K562 (cell line): ENCODE measurements around the gene CYYR1. TPM values are rescaled to one million over a fixed set of nuclear protein-coding genes. Genes with fewer than 3 reads are reported as not detected.

Experiments used
- ATAC-seq: fragments of 200-7000 bp; cut with Tn5 transposase; 3 replicates; pipeline ENCODE4 v1.9.1; 2020; ENCODE audit warnings: moderate library complexity
- BruUV-seq: library from RNA; stranded (reverse); fragments of 400-500 nt; replicated peaks from 2 replicates; lab custom pipeline; 2021; lab: Mats Ljungman, UMichigan
- CTCF ChIA-PET: fragments of 300-600 bp; formaldehyde crosslinking; extraction: SDS; loops from one replicate; lab custom pipeline; 2021; ENCODE audit warnings: low intra/inter-chr PET ratio; lab: Yijun Ruan, JAX
- POLR2A ChIA-PET: fragments of 300-600, 350-650 bp; sonication (Branson Sonifier 250); formaldehyde crosslinking; extraction: SDS; loops from one replicate; lab custom pipeline; 2021; ENCODE audit warnings: antibody characterized with exemption, inconsistent platforms; lab: Yijun Ruan, JAX
- DNase-seq, 4 experiments: peaks; one replicate each; pipeline versions ENCODE4 v3.0.0 to v3.0.0-alpha.2; 2011 to 2018; ENCODE audit warnings: low spot score in 3 of 4, mixed read lengths in 3 of 4; ENCODE audit errors: extremely low read depth in 1 of 4
- FAIRE-seq: peaks from 2 replicates; lab custom pipeline; 2011; peaks lifted over from hg19 to GRCh38; lab: Jason Lieb, UNC
- H2AFZ ChIP-seq: 2 replicates; pipeline ENCODE4 v1.6.0; 2011; ENCODE audit warnings: low read depth, low read length, control low read depth, inconsistent platforms
- H3K27ac ChIP-seq: fragments of 200-600 bp; 3 replicates; pipeline ENCODE4 v1.8.0; 2011; ENCODE audit warnings: low read depth, mild to moderate bottlenecking, control low read depth, inconsistent platforms, low read length, moderate library complexity, mixed read lengths; ENCODE audit errors: extremely low read depth
- H3K27me3 ChIP-seq, 2 experiments: fragments of 300-600 bp in 1 of 2; 2 replicates in 1 of 2; 3 replicates in 1 of 2; pipeline versions ENCODE4 v1.6.0 to v1.8.0; 2011; ENCODE audit warnings: inconsistent platforms in 2 of 2, low read length in 2 of 2, mild to moderate bottlenecking in 1 of 2, mixed read lengths in 1 of 2, moderate library complexity in 1 of 2; ENCODE audit not compliant: control insufficient read depth in 2 of 2, insufficient read depth in 2 of 2
- H3K36me3 ChIP-seq: fragments of 300-600 bp; 3 replicates; pipeline ENCODE4 v1.8.0; 2011; ENCODE audit warnings: mild to moderate bottlenecking, low read length, inconsistent platforms; ENCODE audit not compliant: control insufficient read depth, insufficient read depth
- H3K4me1 ChIP-seq, 2 experiments: fragments of 200-600 bp in 1 of 2; replicated peaks in 1 of 2; 2 replicates in 1 of 2; 3 replicates in 1 of 2; pipeline versions ENCODE4 v1.5.1 to v1.8.0; 2011; ENCODE audit warnings: inconsistent platforms in 2 of 2, low read length in 2 of 2, mild to moderate bottlenecking in 1 of 2, mixed read lengths in 1 of 2, moderate library complexity in 1 of 2; ENCODE audit not compliant: control insufficient read depth in 2 of 2, insufficient read depth in 2 of 2
- H3K4me2 ChIP-seq: 2 replicates; pipeline ENCODE4 v1.6.1; 2011; ENCODE audit warnings: low read length, control low read depth, inconsistent platforms, mixed read lengths; ENCODE audit not compliant: insufficient read depth
- H3K4me3 ChIP-seq: fragments of 200-600 bp; sonication (generic), shearing (Covaris generic); 2 replicates; pipeline ENCODE4 v1.5.1; 2016; ENCODE audit warnings: control low read depth, inconsistent platforms
- H3K79me2 ChIP-seq: fragments of 200-600 bp; 3 replicates; pipeline ENCODE4 v1.8.0; 2011; ENCODE audit warnings: low read length, inconsistent platforms; ENCODE audit not compliant: control insufficient read depth, insufficient read depth
- H3K9ac ChIP-seq, 2 experiments: 2 replicates each; pipeline versions ENCODE4 v1.6.0 to v1.6.1; 2011; ENCODE audit warnings: low read depth in 2 of 2, low read length in 2 of 2, control low read depth in 1 of 2, inconsistent platforms in 1 of 2, mild to moderate bottlenecking in 1 of 2, mixed read lengths in 1 of 2; ENCODE audit not compliant: insufficient read depth in 1 of 2
- H3K9me1 ChIP-seq: one replicate; pipeline ENCODE4 v1.6.0; 2011; ENCODE audit warnings: inconsistent platforms, mild to moderate bottlenecking, low read length, moderate library complexity; ENCODE audit not compliant: control insufficient read depth, insufficient read depth
- H3K9me3 ChIP-seq: replicated peaks from 2 replicates; pipeline ENCODE4 v1.5.1; 2011; ENCODE audit warnings: low read depth, low read length, inconsistent platforms; ENCODE audit not compliant: control insufficient read depth, insufficient read depth
- H4K20me1 ChIP-seq: replicated peaks from 2 replicates; pipeline ENCODE4 v1.6.1; 2011; ENCODE audit warnings: low read length, inconsistent platforms, mixed read lengths; ENCODE audit not compliant: control insufficient read depth, insufficient read depth
- CC2D1A ChIP-seq: fragments of 450-650 bp; IDR thresholded peaks from 2 replicates; pipeline ENCODE4 v1.6.1; 2017; ENCODE audit warnings: mild to moderate bottlenecking
- CSDE1 ChIP-seq, 2 experiments: fragments of 450-650 bp; IDR thresholded peaks; 2 replicates each; pipeline ENCODE4 v1.6.1; 2016; ENCODE audit warnings: mild to moderate bottlenecking in 1 of 2
- ETS2 ChIP-seq: IDR thresholded peaks from 2 replicates; pipeline ENCODE4 v1.6.1; 2016; ENCODE audit warnings: borderline replicate concordance, missing genetic modification characterization, mild to moderate bottlenecking, moderate library complexity, missing compliant biosample characterization; ENCODE audit not compliant: poor library complexity, severe bottlenecking
- HIVEP1 ChIP-seq: fragments of 250-450 bp; sonication (Bioruptor Pico); IDR thresholded peaks from 2 replicates; pipeline ENCODE4 v1.4.0; 2020; ENCODE audit warnings: mild to moderate bottlenecking
- HNRNPUL1 ChIP-seq: fragments of 200-400 bp; formaldehyde crosslinking; IDR thresholded peaks from 2 replicates; pipeline ENCODE4 v1.6.1; 2017; ENCODE audit warnings: low read length
- NFE2 ChIP-seq: IDR thresholded peaks from 2 replicates; pipeline ENCODE4 v1.6.1; 2014; ENCODE audit warnings: antibody characterized with exemption, low read depth
- NFIX ChIP-seq: fragments of 250-450 bp; sonication (Bioruptor Pico); IDR thresholded peaks from 2 replicates; pipeline ENCODE4 v1.4.0; 2020; ENCODE audit warnings: low read depth, mild to moderate bottlenecking, moderate library complexity
- NR2C2 ChIP-seq, 2 experiments: fragments of 200-800 bp in 1 of 2; sonication (Bioruptor generic) in 1 of 2; sonication (generic) in 1 of 2; formaldehyde crosslinking in 1 of 2; IDR thresholded peaks; 2 replicates each; pipeline versions ENCODE4 v1.6.1 to v1.8.0; 2016 to 2022; ENCODE audit warnings: mild to moderate bottlenecking in 1 of 2, missing compliant biosample characterization in 1 of 2, missing genetic modification characterization in 1 of 2, missing genetic modification reagents in 1 of 2
- SAP30 ChIP-seq: fragments of 200-600 bp; sonication (generic); IDR thresholded peaks from 2 replicates; pipeline ENCODE4 v1.6.1; 2012; ENCODE audit warnings: borderline replicate concordance, low read depth, mild to moderate bottlenecking, moderate library complexity, low read length, control low read depth, inconsistent platforms; ENCODE audit not compliant: insufficient read depth, poor library complexity, severe bottlenecking
- TRIM28 ChIP-seq: fragments of 450-650 bp; IDR thresholded peaks from 2 replicates; pipeline ENCODE4 v1.6.1; 2017
- ZNF121 ChIP-seq: sonication (generic); formaldehyde crosslinking; conservative IDR thresholded peaks from 2 replicates; pipeline ENCODE4 v1.8.0; 2022; ENCODE audit warnings: missing genetic modification reagents
- ZNF699 ChIP-seq: fragments of 250-450 bp; sonication (Bioruptor Pico); IDR thresholded peaks from 2 replicates; pipeline ENCODE4 v1.8.0; 2021; ENCODE audit warnings: mild to moderate bottlenecking, moderate library complexity; ENCODE audit not compliant: insufficient replicate concordance
- ZNF79 ChIP-seq: fragments of 250-450 bp; sonication (Bioruptor Pico); IDR thresholded peaks from 2 replicates; pipeline ENCODE4 v1.4.0; 2020; ENCODE audit warnings: low read depth, mild to moderate bottlenecking, moderate library complexity
- WGBS: fragments of 100-300 bp; shearing (Covaris generic); methylation state at CpG from one replicate; pipeline ENCODE4 v1.1.6; 2016; ENCODE audit warnings: low coverage, mixed read lengths; ENCODE audit not compliant: insufficient coverage; ENCODE audit errors: missing lambda C conversion rate; 5-methylcytosine and 5-hydroxymethylcytosine counted together
- in situ Hi-C: fragments of 300-500 bp; cut with MboI; formaldehyde crosslinking; loops from 4 replicates; pipeline ENCODE4 v1.15.0; 2018; ENCODE audit warnings: inconsistent platforms, mixed read lengths
- intact Hi-C: fragments of 100-400 bp; cut with micrococcal nuclease; formaldehyde crosslinking; loops from 2 replicates; pipeline ENCODE4 v1.14.2; 2022
- polyA plus RNA-seq, 8 experiments: library from polyadenylated mRNA; depleted of rRNA in 4 of 8; stranded (reverse) in 5 of 8; unstranded in 3 of 8; fragments of >200 nt; fragmentation: Nextera tagmentation in 2 of 8; fragmentation: Illumina TruSeq in 1 of 8; extraction: Ambion mirVana in 2 of 8; extraction: Trizol in 1 of 8; gene quantifications; 2 replicates each; pipeline versions ENCODE4 v1.2.1 to v1.2.3, GENCODE V29; 2011 to 2014; ENCODE audit warnings: inconsistent platforms in 1 of 8, missing spikeins in 1 of 8
- total RNA-seq, 7 experiments: library from RNA; depleted of rRNA in 6 of 7; stranded (reverse); fragments of >200 nt in 6 of 7; fragmentation: Illumina TruSeq in 2 of 7; extraction: Trizol in 2 of 7; gene quantifications; 2 replicates each; pipeline versions ENCODE4 v1.2.1 to v1.2.3, GENCODE V29; 2011 to 2021; ENCODE audit warnings: low replicate concordance in 1 of 7
- TF ChIP-seq, protein P1 (sequence below), 2 experiments: fragments of 450-650 bp in 1 of 2; sonication (generic) in 1 of 2; formaldehyde crosslinking; conservative IDR thresholded peaks; 2 replicates each; pipeline versions ENCODE4 v1.4.0 to v1.8.1; 2020 to 2022; ENCODE audit warnings: mild to moderate bottlenecking in 1 of 2, missing genetic modification reagents in 1 of 2
- TF ChIP-seq, protein P2 (sequence below): sonication (generic); formaldehyde crosslinking; IDR thresholded peaks from 2 replicates; pipeline ENCODE4 v1.8.0; 2023; ENCODE audit warnings: mild to moderate bottlenecking, missing genetic modification reagents
- TF ChIP-seq, protein P3 (sequence below): fragments of 250-450 bp; sonication (Bioruptor Pico); IDR thresholded peaks from 2 replicates; pipeline ENCODE4 v1.5.0; 2021
- TF ChIP-seq, protein P4 (sequence below), 2 experiments: fragments of 250-450 bp in 1 of 2; fragments of 450-650 bp in 1 of 2; sonication (Bioruptor Pico) in 1 of 2; IDR thresholded peaks; 2 replicates each; pipeline versions ENCODE4 v1.6.1 to v1.8.0; 2016 to 2021; ENCODE audit warnings: mild to moderate bottlenecking in 2 of 2, moderate library complexity in 2 of 2, missing compliant biosample characterization in 1 of 2, missing genetic modification characterization in 1 of 2

The CYYR1 gene
- total and polyA plus RNA-seq, 9 of the 15 experiments (the other 6 are each of a cell fraction or from before 2014, with no cell fraction given) = not detected

DNA sequence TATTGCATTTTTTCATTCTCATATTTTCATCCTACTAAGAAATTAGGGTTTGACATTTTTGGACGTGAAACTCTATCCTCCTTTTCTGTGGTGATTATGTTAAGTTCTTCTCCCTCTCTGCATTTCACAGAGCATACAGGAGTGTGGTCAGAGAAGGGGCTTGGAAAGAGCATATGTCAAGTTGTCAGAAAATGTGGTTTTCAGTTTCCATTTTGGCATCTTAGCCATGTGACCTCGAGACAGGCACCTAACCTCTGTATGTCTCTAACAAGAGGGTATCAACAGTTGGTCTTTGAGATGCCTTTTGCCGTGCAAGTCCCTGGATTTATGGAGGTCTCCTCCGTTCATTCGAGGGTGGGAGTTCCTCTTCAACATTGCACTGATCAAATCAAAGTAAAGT, 140.7 kb downstream of the CYYR1 start:
- Histone ChIP-seq H3K9me3 (peaks cover 5% of the 10 kb centered on the region; the same call in 1 of the 2 replicates), H3K4me2 (no peak overlapping the region), H3K79me2 (no peaks in the 10 kb centered on the region), H3K9ac (no peak overlapping the region), H3K36me3 (no peaks in the 10 kb centered on the region), H4K20me1 (no peaks in the 10 kb centered on the region), H3K9me1 (no peaks in the 10 kb centered on the region), H3K27me3 (no peaks in the 10 kb centered on the region), H3K4me1 (no peaks in the 10 kb centered on the region), H3K27ac (no peak overlapping the region), H2AFZ (no peak overlapping the region), H3K4me3 (no peak overlapping the region)
- BruUV-seq = no TSS peak
- ATAC-seq (no peak), FAIRE-seq (no peak), DNase-seq (no peak)
- intact Hi-C loops (no loop called here), in situ Hi-C loops (no loop called here)
- POLR2A ChIA-PET = no interaction called here
- 0% methylated on average over 5 of the region's 5 CpGs for WGBS
- CTCF ChIA-PET = no interaction called here
- TF ChIP-seq, protein P1, sequence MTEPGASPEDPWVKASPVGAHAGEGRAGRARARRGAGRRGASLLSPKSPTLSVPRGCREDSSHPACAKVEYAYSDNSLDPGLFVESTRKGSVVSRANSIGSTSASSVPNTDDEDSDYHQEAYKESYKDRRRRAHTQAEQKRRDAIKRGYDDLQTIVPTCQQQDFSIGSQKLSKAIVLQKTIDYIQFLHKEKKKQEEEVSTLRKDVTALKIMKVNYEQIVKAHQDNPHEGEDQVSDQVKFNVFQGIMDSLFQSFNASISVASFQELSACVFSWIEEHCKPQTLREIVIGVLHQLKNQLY (CRISPR knock-in tag; conservative IDR thresholded peaks at IDR 0.05) = no peak
- TF ChIP-seq ZNF79 = no peak
- TF ChIP-seq, protein P2, sequence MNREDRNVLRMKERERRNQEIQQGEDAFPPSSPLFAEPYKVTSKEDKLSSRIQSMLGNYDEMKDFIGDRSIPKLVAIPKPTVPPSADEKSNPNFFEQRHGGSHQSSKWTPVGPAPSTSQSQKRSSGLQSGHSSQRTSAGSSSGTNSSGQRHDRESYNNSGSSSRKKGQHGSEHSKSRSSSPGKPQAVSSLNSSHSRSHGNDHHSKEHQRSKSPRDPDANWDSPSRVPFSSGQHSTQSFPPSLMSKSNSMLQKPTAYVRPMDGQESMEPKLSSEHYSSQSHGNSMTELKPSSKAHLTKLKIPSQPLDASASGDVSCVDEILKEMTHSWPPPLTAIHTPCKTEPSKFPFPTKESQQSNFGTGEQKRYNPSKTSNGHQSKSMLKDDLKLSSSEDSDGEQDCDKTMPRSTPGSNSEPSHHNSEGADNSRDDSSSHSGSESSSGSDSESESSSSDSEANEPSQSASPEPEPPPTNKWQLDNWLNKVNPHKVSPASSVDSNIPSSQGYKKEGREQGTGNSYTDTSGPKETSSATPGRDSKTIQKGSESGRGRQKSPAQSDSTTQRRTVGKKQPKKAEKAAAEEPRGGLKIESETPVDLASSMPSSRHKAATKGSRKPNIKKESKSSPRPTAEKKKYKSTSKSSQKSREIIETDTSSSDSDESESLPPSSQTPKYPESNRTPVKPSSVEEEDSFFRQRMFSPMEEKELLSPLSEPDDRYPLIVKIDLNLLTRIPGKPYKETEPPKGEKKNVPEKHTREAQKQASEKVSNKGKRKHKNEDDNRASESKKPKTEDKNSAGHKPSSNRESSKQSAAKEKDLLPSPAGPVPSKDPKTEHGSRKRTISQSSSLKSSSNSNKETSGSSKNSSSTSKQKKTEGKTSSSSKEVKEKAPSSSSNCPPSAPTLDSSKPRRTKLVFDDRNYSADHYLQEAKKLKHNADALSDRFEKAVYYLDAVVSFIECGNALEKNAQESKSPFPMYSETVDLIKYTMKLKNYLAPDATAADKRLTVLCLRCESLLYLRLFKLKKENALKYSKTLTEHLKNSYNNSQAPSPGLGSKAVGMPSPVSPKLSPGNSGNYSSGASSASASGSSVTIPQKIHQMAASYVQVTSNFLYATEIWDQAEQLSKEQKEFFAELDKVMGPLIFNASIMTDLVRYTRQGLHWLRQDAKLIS (CRISPR knock-in tag) = no peak
- TF ChIP-seq SAP30 = no peak
- no peak for TF ChIP-seq TRIM28
- no peak for TF ChIP-seq ZNF121 (CRISPR knock-in tag)
- no peak for TF ChIP-seq NR2C2 (CRISPR knock-in tag; IDR thresholded peaks at IDR 0.05)
- TF ChIP-seq NR2C2 (tag; IDR thresholded peaks at IDR 0.05) = no peak
- no peak for TF ChIP-seq CSDE1 (IDR thresholded peaks at IDR 0.05)
- TF ChIP-seq CC2D1A = no peak
- no peak for TF ChIP-seq HIVEP1
- TF ChIP-seq ETS2 = no peak
- TF ChIP-seq, protein P3, sequence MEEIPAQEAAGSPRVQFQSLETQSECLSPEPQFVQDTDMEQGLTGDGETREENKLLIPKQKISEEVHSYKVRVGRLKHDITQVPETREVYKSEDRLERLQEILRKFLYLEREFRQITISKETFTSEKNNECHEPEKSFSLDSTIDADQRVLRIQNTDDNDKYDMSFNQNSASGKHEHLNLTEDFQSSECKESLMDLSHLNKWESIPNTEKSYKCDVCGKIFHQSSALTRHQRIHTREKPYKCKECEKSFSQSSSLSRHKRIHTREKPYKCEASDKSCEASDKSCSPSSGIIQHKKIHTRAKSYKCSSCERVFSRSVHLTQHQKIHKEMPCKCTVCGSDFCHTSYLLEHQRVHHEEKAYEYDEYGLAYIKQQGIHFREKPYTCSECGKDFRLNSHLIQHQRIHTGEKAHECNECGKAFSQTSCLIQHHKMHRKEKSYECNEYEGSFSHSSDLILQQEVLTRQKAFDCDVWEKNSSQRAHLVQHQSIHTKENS (CRISPR knock-in tag) = no peak
- TF ChIP-seq, protein P4, sequence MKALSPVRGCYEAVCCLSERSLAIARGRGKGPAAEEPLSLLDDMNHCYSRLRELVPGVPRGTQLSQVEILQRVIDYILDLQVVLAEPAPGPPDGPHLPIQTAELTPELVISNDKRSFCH (CRISPR knock-in tag; IDR thresholded peaks at IDR 0.05) = no peak
- TF ChIP-seq, protein P4 (tag; IDR thresholded peaks at IDR 0.05) = no peak
- no peak for TF ChIP-seq NFIX (CRISPR knock-in tag)
- TF ChIP-seq NFE2 = no peak
- TF ChIP-seq ZNF699 (CRISPR knock-in tag) = no peak
- TF ChIP-seq HNRNPUL1 = no peak
